ENCODE results near the gene PSME3IP1.
"Not testable (repeated sequence)": the region's sequence is repeated elsewhere in the genome, so short reads cannot be mapped to it uniquely, and the experiment has no call there.

DNA sequence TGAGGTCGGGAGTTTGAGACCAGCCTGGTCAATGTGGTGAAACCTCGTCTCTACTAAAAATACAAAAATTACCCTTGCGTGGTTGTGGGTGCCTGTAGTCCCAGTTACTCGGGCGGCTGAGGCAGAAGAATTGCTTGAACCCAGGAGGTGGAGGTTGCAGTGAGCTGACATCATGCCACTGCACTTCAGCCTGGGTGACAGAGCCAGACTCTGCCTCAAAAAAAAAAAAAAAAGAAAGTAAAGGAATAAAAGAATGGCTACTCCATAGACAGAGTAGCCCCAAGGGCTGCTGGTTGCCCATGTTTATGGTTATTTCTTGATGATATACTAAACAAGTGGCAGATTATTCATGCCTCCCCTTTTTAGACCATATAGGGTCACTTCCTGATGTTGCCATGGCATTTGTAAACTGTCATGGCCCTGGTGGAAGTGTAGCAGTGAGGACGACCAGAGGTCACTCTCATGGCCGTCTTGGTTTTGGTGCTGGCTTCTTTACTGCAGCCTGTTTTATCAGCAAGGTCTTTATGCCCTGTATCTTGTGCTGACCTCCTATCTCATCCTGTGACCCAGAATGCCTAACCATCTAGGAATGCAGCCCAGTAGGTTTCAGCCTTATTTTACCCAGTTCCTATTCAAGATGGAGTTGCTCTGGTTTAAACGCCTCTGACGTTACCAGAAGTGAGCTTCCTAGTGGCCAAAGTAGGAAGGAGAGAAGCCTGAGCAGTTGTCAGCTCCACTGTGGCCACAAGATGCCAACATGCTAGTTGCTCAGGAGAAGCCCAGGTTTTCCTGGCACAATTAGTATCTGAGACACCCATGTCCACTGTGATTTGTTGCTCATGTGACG lies 76.4 kb downstream of the PSME3IP1 start:
- TF ChIP-seq, protein P1, sequence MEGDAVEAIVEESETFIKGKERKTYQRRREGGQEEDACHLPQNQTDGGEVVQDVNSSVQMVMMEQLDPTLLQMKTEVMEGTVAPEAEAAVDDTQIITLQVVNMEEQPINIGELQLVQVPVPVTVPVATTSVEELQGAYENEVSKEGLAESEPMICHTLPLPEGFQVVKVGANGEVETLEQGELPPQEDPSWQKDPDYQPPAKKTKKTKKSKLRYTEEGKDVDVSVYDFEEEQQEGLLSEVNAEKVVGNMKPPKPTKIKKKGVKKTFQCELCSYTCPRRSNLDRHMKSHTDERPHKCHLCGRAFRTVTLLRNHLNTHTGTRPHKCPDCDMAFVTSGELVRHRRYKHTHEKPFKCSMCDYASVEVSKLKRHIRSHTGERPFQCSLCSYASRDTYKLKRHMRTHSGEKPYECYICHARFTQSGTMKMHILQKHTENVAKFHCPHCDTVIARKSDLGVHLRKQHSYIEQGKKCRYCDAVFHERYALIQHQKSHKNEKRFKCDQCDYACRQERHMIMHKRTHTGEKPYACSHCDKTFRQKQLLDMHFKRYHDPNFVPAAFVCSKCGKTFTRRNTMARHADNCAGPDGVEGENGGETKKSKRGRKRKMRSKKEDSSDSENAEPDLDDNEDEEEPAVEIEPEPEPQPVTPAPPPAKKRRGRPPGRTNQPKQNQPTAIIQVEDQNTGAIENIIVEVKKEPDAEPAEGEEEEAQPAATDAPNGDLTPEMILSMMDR (IDR thresholded peaks at IDR 0.05), result not testable (repeated sequence)
- TF ChIP-seq POLR2A (IDR thresholded peaks at IDR 0.05), result not testable (repeated sequence)

Data from adrenal gland (tissue), 5 donors.